GM19238 (cell line): ENCODE results near the gene ADAMTSL3.

Experiments used
- DNase-seq: peaks from one replicate; pipeline ENCODE4 v3.0.0; 2011; ENCODE audit warnings: low spot score; ENCODE audit not compliant: insufficient read length

Gene ADAMTSL3

DNA sequence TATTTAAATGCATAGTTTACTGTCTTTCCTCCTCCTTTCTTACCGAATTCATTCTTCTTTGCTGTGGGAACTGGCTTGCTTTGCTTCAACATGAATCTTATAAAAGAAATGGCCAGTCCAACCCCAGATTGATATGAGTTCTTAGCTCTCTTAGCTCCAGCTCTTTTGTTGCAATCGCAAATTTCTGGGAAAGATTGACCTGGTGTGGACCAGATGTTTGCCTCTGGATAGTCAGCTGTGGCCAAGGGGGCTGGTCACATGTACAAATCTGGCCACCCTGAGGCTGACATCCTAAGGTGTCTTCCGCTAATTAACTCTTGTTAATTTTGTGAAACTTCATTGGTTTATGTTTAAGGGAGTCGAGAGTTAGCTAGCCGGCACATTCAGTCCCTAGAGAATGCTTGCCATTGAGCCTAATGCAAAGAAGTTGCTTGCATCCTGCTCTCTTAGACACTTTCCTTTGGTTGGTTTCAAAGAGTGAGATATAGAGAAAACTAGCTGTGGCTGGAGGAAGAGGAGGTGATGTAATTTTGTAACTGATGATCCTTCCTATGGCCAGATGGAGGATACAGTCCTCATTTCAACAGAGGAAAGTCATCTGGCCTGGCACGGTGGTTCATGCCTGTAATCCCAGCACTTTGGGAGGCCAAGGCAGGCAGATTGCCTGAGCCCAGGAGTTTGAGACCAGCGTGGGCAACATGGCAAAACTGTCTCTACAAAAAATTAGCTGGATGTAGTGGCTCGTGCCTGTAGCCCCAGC lies 162.4 kb downstream of the ADAMTSL3 start:
- DNase-seq: no peak

DNA sequence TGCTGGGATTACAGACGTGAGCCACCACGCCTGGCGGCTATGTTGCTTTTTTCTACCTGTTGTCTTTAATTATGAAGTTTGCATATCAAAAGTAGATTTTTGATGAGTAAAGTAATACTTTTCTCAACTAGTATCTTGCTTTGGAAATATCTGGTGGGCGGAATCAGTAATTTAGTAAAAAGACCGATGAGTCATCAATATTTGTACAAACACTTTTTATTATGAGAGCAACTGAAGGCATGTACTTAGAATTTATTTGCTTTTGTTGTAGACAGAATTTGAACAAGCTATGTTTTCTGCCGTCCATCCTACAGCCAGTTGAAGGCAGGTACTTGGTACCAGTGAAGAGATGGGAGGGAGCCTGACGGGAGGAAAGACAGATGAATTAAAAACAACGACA lies 164.7 kb downstream of the ADAMTSL3 start:
- DNase-seq: no peak

DNA sequence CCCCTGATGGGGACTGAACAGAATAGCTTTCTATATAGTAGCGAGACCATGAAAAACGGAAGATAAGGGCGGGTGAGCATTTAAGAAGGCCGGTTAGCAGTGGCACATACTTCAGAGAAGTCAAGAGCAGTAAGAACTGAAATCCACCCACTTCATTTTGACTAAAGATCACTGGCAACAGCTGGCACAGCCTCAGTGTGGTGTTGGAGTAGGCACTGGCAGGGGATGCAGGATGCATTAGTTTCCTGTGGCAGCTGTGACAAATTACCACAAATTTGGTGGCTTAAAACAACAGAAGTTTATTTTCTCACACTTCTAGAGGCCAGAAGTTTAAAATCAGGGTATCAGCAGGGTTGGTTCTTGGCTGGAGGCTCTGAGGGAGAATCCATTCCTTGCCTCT lies 176.5 kb downstream of the ADAMTSL3 start:
- no peak for DNase-seq

DNA sequence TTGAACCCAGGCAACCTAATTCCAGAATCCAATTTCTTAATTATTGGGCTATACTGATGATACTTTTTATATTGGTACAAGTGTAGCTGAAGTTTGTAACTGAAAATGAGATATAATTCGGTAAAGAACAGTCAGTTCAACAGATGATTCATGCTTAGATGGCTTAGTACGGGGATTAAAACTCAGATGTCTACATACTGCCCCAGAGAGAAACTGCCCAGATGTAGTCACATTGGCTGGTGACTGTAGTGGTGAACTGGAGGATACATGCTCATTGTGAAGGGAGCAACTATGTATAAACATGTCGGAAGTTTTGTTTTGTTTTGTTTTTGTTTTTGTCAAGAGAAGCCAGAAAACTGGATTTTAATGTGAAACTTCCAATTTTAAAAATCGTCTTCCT lies 179.6 kb downstream of the ADAMTSL3 start:
- DNase-seq: no peak

DNA sequence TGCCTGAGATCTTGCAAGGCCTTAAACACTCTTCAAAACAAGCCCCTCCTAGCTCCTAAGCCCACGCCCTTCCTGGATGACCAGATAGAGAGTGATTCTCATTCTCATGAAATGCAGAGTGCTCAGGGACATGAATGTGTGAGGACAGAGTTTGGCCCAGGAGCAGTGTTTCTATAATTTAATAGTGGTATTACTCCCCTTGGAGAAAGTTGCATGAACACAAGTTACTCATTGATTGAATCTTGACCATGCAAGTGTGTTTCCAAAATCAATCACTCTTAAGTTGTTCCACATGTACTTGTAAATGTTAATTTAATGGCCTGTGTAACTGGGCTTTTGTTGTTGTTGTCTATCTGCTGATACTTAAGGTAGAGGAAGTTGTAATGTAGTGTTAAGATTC lies 181.6 kb downstream of the ADAMTSL3 start:
- DNase-seq: no peak

DNA sequence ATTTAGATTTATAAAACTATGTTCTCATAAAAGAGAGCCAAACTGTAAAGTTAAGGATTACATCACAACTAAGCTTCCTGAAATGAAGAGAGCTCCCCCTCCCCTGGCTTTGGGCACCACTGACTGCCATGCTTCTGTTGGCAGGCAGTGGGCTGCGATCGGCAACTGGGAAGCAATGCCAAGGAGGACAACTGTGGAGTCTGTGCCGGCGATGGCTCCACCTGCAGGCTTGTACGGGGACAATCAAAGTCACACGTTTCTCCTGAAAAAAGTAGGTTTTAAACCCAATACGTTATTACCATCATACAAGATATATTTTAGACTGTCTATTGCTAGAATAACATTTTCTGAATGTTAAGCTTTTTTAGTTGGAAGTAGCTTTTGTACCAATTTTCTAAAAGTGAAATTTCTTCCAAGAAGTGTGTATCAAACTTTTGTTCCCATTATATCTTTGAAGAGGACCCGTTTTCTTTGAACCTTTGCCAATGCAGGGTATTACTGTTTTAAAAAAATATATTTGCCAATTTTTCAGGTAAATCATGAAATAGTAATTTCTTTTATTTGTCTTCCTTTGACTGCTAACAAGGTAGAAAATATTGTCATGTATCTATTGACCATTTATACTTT lies 184.1 kb downstream of the ADAMTSL3 start:
- DNase-seq: no peak

DNA sequence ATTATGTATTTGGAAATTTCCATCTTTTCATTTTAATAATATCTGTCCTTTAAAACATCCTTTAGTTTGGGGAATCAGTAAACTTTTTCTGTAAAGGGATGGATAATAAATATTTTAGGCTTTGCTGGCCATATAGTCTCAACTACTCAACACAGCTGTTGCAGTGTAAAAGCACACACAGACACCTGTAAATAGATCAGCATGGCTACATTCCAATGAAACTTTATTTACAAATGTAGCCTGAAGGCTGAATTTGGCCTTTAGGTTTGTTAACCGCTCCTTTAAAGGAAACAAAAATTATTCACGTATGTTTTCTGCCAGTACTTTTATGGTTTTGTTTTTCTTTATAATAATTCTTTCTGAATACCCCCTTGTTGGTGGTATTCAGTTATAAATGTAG lies 184.8 kb downstream of the ADAMTSL3 start:
- DNase-seq: no peak

DNA sequence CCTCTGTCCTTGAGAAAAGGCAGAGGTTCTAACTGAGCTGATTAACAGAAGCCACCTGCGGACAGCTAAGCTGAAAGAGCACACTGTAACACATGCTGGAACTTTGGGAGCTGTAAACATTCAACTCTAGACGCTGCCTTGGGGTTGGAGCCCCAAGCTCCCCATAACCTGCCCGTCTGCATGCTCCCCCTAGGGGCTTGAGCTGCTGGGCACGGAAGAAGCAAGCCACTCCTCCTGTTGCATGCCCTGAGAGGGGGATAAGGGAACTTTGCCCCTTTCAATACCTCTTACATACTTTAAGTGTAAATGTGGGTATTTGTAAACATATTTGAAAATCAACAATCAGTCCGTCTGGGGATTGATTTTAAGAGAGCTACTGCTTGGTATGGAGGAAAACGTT lies 188.4 kb downstream of the ADAMTSL3 start:
- no peak for DNase-seq

DNA sequence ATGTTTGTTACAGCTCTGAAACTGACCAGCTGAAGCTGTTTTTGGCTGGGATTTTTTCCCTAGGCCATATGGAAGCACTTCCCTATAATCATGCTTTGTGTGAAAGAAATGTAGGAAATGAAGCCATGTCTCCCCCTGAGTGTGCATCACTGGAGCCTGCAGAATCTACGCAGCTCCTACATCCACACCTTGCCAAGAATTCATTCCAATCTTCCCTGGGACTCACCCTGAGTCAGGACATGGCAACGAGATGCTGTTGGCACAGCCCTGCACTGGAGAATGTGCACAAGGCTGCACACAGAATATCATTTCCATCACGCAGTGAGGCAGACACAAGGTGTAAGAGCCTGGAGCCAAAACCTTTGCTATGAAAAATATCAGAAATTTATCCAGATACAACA lies 189.5 kb downstream of the ADAMTSL3 start:
- no peak for DNase-seq

DNA sequence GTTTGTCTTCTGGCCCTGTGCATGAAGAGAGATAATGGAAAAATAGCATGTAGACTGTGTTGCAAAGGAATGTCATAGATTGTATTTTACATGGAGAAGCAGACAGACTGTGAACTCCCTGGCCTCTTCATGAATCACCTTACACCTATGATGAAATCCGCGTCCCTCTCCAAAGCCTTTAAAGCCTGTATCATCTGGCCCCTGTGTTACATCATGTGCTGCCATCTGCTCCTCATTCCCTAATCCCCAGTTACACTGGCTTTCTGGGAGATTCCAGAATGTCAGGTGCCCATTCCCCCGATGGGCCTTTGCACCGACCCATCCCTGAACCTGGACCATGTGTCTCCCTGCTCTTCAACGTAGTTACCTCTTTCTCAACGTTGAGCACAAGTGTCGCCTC lies 190.8 kb downstream of the ADAMTSL3 start:
- DNase-seq: no peak

DNA sequence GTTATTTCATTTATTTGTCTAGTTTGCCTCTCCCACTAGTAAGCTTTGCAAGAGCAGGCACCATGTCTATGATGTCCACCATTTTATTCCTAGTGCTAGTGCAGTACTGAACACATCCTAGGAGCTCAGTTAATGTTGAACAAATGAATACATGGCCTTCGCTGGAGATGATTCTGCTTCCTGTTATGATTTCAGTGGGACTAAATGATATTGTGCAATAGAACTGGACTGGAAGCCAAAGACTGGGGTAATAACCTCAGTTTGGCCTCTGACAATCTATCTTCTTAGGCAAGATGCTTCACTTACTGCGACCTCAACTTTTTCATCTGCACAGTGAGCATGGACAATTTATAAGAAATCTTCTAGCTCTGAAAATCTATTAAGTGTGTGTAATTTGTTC lies 191.3 kb downstream of the ADAMTSL3 start:
- DNase-seq: no peak

DNA sequence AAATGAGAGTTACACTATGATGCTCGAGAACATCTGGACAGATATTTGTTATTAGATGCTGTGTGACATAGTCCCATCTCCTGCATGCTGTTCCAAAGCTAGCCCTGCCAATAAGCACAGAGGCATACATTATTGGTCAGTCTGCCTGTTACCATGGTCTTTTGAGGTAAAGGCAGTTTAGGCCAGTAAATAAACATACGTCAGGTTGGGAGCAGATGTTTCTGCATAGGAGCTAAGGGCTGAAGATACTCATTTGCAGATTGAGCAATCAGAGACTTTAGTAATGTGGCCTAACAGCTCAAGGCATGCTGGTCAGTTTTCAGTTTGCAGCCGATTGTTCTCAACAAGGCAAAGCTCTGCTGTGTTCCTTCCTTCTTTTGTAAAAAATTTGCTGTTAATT lies 192.9 kb downstream of the ADAMTSL3 start:
- DNase-seq: no peak

DNA sequence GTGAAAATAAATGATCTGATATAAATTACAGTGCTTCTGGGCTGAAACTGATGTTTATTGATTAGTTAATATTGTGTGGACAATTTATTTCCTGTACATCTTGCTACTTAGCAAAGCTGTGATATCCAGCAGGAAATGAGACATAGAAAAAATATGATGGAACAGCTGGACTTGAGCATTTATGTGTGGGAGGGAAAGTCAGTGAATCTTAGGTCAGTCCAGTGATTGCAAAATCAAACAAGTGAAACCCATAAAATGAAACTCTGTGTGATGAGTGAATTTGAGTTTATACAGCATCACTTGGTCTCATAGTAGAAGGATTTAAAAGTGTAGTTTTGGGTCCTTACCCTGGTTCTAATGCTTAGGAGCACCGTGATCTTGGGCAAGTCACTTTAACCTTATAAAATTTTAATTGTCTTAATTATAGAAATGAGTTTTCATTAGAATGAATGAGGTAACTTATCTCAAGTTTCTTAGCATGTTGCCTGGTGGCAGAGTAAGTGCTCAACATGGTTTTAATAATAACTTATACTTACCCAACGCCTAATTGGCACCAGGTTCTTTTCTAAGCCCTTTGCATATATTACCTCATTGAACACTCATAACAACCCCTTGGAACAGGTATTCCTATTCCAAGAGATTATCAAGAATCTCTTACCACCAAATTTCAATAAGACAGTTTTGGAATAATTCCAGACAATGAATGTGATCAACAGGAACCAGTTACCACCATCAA lies 194.6 kb downstream of the ADAMTSL3 start:
- DNase-seq: no peak

DNA sequence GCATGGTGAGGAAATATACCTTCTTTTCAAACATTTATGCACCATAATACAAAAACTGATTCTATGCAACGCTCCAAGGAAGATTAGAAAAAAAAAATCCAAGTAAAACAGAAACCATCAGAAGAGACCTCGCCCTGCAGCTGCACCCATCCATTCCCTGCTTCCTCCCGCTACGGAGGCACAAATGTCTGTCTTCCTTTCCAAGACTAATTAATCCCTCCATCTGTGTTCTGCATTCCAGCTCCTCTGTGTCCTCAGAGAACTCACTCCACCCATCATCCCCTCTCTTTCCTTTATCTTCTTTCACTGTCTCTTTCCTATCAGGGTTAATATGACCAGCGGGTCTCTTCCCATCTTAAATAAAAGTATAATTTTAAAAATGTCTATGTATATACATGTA lies 196.1 kb downstream of the ADAMTSL3 start:
- DNase-seq: no peak

DNA sequence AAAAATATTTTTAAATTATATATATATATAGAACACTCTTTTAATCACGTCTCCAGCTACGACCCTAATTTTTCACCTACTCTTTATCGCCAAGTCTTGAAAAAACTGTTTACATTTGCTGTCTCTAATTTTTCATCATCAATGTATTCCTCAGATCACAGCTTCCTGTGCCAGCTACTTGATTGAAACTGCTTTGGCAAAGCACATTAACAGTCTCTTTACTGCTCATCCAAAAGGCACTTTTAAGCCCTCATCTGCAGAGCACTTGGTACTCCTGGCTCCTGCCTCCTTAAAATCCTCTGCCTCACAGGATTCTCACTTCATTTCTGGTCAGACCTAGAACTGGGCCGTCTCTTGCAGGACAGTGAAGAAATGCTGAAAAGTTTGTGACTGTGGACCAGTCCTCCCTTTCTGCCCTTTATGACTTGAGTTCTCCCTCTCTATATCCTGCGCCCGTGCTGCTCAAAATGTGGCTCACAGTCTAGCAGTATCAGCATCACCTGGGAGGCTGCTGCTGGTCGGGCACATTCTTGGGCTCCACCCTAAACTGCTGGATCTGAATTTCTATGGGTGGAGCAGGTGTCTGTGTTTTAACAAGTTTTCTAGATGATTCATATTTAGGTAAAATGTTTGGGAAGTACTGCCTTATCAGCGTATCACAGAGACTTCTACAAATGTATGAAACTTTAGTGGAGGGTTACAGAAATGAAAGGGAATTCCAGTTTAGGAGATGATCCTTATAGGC lies 196.8 kb downstream of the ADAMTSL3 start:
- no peak for DNase-seq

DNA sequence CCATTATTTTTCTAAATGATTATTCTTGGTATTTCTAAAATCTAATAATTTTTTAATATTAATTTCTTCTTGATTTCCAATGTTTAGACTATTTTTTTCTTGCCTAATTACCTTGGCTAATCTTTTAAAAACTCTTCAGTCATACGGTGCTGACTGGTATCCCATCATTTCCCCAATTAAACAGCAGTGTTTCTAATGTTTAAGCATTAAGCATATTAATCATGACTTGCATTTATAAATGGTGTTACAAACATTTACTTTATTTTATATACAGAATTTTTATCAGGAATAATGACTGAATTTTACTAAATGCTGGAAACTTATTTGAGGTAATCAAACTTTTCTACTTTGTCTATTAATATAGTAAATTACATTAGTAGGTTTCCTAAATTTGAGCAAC lies 199.3 kb downstream of the ADAMTSL3 start:
- no peak for DNase-seq

DNA sequence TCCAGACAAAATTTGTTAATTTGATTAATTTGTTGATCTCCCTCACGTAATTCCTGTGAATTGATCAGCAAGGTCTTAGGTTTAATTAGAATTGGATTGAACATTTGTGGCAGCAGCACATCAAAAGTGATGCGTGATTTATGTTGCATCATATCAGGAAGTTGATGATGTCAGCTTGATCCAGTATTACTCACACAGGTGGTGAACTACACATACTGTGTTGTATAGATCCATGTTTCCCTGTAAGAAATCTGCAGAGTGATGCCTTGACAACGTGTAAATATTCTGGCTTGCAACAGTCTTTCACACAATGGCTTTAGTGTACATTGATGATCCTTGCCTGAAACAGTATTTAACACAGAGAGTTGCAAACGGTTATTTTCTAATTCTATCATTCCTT lies 200.4 kb downstream of the ADAMTSL3 start:
- DNase-seq: no peak

DNA sequence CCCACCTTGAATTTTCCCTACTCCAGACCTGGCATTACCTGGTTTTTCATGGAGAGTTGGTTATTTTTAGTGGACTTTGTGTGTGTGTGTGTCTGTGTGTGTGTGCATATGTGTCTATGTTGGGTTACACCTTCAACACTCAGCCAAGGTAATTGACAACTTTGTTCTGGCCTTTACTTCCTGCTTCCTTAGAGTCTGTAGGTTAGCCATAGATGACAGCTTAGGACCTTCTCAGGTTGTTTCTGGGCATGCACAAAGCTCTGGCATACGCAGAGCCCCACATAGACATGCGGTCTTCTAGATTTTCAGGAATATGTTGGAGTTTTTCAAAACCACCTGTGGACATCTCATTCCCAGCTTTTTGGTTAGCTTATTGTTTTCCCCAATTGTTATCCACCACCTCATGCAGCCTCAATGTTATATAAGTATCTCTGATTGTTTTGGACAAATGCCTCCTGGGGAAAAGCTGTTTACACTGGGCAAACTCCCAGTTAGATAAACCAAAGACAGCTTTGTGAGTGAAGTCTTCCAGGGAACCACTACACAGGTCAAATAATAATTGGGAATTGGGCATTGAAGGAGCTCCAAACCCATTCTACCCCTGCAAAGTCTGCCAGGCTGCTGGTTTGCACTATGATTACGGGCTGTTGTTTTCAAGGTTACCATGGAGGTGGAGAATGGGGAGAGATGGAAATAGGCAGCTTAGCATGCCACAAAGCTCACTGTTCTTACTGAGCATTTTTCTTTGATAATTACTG lies 201.2 kb downstream of the ADAMTSL3 start:
- DNase-seq: no peak

DNA sequence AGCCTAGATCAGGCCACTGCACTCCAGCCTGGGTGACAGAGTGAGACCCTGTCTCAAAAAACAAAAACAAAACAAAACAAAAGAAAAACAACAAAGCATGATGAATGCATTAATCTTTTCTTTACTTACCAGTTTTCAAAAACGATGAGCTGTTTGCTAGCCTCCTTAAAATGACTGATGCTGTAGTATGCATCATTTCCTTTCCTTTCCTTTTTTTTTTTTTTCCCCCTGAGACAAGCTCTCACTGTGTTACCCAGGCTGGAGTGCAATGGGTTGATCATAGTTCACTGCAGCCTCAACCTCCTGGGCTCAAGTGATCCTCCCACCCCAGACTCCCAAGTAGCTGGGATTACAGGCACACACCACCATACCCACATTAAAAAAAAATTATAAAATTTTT lies 202.0 kb downstream of the ADAMTSL3 start:
- DNase-seq: no peak

DNA sequence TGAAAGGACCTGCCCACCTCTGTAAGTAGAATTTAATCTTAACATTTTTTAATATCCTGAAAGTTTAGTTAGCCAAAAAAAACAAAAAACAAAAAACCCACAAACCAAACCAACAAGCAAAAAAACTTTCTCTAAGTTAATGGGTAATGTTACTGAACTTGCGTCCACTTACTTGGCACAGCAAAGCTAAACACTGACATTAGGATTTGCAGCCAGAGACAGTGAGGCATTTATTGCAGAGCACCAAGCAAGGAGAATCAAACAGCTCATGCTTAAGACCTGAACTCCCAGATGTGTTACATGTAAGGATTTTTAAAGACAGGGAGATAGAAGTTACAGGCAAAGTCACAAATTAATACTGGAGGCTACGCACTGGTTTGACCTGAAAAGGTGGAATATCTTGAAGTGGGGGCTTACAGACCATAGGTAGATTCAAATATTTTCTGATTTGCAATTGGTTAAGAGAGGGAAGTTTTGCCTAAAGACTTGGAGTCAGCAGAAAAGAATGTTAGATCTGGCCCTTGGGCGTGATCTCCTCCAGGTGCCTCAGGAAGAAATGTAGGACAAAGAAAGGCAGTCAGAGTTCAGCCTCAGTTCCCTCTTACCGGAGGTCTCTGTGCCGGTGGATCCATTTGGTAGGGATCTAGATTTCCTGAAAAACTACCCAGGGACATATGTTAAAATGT lies 205.0 kb downstream of the ADAMTSL3 start:
- DNase-seq: no peak

DNA sequence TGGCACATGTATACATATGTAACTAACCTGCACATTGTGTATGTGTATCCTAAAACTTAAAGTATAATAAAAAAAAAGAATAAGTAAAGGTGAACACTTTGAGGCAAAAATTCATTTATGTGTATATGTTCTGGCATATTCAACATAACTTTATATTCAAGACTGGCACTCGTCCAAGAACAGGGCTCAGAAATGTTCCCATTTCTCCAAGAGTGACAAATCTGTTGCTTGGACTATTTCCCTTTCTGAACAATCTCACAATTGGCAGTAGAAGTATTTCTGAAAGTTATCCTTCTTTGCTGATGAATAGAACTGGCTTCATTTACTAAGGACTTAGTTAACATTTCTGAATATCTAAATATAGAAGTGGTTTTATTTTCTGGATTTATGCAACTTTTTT lies 212.8 kb downstream of the ADAMTSL3 start:
- no peak for DNase-seq
